Measurements from ENCODE around the gene GALT.

DNA sequence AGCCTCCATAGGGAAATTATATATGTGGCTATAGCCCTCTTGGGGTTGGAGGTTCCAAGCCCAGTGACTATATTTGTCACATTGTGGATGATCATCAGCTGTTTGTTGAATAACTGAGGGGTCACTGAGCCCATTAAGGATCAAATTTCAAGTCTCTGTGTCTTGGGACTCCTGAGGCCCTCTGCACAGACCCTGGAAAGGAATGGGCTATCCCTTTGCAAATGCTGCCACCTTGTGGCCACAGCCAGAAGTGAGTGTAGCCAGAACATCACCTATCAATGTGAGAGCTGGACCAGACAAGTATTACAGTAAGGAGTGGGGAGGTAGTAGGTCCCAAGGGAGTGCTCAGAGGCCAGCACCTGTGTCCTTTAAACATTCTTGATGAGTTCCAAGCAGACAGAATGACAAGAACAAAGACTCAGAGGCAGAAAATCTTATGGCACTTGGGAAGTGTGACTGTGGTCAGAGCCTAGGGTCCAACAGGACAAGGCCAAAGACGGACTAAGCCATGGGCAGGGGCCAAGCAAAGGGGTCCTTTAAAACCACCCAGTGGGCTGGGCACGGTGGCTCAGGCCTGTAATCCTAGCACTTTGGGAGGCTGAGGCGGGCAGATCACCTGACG, 42.8 kb upstream of the GALT start:
- TF ChIP-seq POLR2A (IDR thresholded peaks at IDR 0.05; ENCODE audit: low read length) (no peak), GATA1 (IDR thresholded peaks at IDR 0.05; ENCODE audit: low read depth, low read length) (no peak)
